Type B pancreatic cell (in vitro differentiated cells): ENCODE data around the gene ATP2A3. TPM values are rescaled to one million over a fixed set of nuclear protein-coding genes. Genes with fewer than 3 reads are reported as not detected.

Experiments used
- DNase-seq: peaks from one replicate; pipeline ENCODE4 v3.0.0; 2021; ENCODE audit warnings: mixed read lengths; ENCODE audit not compliant: unreplicated experiment; ENCODE audit errors: extremely low spot score
- H3K27ac Mint-ChIP-seq: 2 replicates; pipeline ENCODE4 v1.8.0; 2021; ENCODE audit warnings: mild to moderate bottlenecking, mixed read lengths
- H3K27me3 Mint-ChIP-seq: 2 replicates; pipeline ENCODE4 v1.8.0; 2021; ENCODE audit warnings: mixed read lengths
- H3K36me3 Mint-ChIP-seq: 2 replicates; pipeline ENCODE4 v1.8.0; 2021; ENCODE audit warnings: mixed read lengths
- H3K4me1 Mint-ChIP-seq: one replicate; pipeline ENCODE4 v1.8.0; 2021; ENCODE audit warnings: mixed read lengths; ENCODE audit not compliant: unreplicated experiment
- H3K4me3 Mint-ChIP-seq: 2 replicates; pipeline ENCODE4 v1.8.0; 2021; ENCODE audit warnings: mild to moderate bottlenecking, mixed read lengths
- H3K9me3 Mint-ChIP-seq: 2 replicates; pipeline ENCODE4 v1.8.0; 2021; ENCODE audit warnings: mixed read lengths
- CTCF ChIP-seq: fragments of 200-600 bp; sonication (generic); conservative IDR thresholded peaks from 2 replicates; pipeline ENCODE4 v1.5.0; 2021; ENCODE audit warnings: antibody characterized with exemption, mild to moderate bottlenecking
- long read RNA-seq: library from polyadenylated mRNA; unstranded; transcript quantifications from one replicate; pipeline ENCODE4 v2.0.0, GENCODE V29; 2020
- total RNA-seq: library from RNA; stranded (reverse); gene quantifications from 2 replicates; pipeline ENCODE4 v1.2.1, GENCODE V29; 2021; ENCODE audit warnings: low replicate concordance

Gene ATP2A3
- total RNA-seq = 33.2 and 58.6 TPM in 2 replicates
- long read RNA-seq, partial matches to known transcripts = 0 of 1 reads
- long read RNA-seq, other reads (novel, unspliced or antisense) = 1 of 1 reads

DNA sequence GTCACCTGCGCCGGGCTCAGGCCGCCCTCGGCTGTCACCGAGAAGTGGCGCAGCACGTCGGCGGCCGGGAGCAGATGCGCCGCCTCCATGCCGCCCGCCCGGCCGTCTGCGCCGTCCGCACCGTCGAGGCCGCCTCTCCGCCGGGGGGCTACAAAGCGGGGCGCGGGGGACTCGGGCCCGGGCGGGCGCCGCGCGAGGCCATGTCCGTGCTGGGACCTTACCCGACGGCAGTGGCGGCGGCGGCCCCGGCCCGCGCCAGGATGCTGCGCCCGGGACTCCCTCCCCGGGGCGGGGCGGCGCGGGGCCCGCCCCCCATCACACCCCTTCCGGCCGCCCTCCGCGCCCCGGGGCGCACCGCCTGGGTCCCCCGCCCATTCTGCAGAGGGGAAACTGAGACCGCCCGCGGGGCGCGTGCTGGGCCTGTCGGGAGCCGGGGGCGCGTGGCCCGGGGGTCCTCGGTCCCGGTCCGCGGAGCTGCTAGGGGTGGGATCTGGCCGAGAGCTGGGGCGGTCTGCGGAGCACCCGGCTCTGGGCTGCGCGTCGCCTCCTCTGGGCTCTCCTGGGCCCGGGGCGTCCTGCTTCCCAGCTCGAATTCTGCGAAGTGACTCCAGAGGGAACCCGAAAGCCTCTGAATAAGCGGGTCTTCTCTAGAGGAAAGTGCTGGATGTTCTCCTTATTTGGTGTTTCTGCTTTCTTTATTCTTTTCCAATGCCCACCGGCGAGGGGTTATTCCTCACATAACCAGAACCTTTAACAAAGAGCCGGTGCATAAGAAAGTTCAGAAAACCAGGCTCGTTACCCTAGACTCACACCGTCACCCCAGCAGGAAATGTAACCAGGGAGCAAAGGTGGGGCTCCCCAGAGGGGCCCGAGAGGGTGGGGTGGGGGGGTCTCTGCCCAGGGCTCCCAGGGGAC lies at the start of gene ATP2A3:
TSS of gene ATP2A3 (minus strand) at position 235 of the 915 bp plus-strand sequence. CDS start at position 89, 146 bp downstream.
- H3K4me3 Mint-ChIP-seq = peak within 1 kb of the TSS; percentile 81
- DNase-seq = no peak
- no peaks in the 10 kb centered on the region for H3K9me3 Mint-ChIP-seq
- peak within 1 kb of the TSS; percentile 50 for H3K27ac Mint-ChIP-seq
- H3K36me3 Mint-ChIP-seq = no peaks in the 10 kb centered on the region
- H3K4me1 Mint-ChIP-seq = peaks cover 16% of the 10 kb centered on the region
- no peak for TF ChIP-seq CTCF
- H3K27me3 Mint-ChIP-seq = peaks cover 67% of the 10 kb centered on the region

- TF ChIP-seq CTCF = no peak
- Mint-ChIP-seq H3K9me3 (no peaks in the 10 kb centered on the region), H3K27ac (no peak overlapping the region), H3K4me3 (no peak overlapping the region), H3K36me3 (peaks cover 34% of the 10 kb centered on the region), H3K4me1 (peaks cover 7% of the 10 kb centered on the region), H3K27me3 (no peaks in the 10 kb centered on the region)
- no peak for DNase-seq
These were observed 46.5 kb upstream of the ATP2A3 start for GRCh38 chr17:4010754-4011153.

DNA sequence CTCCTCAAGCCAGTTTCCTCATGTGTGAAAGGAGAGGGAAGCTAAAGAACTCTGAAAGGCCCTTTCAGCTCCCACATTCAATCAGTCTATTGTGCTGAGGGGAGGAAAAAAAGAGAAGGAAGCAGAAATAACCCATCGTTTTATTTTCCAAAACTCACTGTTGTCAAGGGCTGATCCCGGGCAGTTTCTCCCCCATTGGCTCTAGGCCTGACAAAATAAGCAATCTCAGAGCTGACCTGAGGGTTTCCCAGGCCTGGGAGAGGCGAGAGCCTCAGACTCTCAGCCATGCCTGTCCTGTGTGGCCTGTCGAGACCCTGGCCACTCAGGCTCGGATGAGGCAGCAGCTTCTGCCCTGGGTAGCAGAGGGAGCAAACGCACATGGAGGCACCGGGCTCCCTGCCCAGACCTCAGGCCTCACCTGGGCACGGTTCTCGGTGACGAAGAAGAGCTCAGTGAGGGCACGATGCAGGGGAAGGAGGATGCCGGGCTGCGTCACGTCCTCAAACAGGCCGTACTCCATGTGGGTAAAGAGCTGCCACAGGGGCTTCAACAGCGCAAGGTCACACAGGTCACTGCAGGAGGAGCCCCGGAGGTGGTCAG lies 45.0 kb upstream of the ATP2A3 start:
- H3K4me1 Mint-ChIP-seq = peaks cover 7% of the 10 kb centered on the region
- H3K27ac Mint-ChIP-seq = no peak overlapping the region
- peaks cover 27% of the 10 kb centered on the region for H3K36me3 Mint-ChIP-seq
- DNase-seq = no peak
- H3K27me3 Mint-ChIP-seq = no peaks in the 10 kb centered on the region
- no peak for TF ChIP-seq CTCF
- no peak overlapping the region for H3K4me3 Mint-ChIP-seq
- no peaks in the 10 kb centered on the region for H3K9me3 Mint-ChIP-seq

DNA sequence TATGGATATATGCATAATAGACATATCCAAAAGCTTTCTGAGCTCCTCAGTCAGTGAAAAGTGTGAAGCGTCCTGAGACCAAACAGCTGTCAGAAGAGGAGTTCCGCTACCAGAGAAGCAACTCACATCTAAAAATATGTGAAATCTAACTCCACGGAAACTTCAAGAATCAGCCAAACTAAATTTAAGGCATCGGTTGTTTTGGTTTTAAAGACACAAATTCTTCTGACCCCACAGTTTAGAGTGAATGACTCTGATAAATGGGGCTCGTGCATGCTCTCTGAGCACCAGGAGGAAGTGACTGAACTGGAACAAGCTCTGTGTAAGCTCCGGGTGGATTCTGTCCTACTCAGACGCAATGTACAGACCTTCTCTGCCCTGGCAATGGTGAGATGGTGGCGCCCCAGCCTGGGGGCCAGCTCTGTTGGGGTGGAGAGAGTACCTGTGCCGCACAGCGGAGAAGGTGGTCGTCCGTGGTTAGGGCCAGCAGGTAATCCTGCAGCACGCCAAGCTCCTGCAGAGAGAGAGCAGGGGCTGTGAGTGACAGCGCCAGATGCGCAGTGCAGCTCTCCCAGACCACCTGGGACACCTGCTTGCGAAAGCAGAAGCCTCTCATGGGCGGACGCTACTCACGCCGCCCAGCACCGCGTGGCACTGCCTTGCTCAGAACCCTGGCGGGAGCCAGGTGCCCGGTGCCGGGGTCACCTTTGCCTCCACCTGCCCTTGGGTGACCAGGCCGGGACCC lies 44.4 kb upstream of the ATP2A3 start:
- Mint-ChIP-seq H3K36me3 (peaks cover 24% of the 10 kb centered on the region), H3K4me1 (peaks cover 7% of the 10 kb centered on the region), H3K4me3 (no peak overlapping the region), H3K27me3 (no peaks in the 10 kb centered on the region), H3K27ac (no peak overlapping the region), H3K9me3 (no peaks in the 10 kb centered on the region)
- DNase-seq = no peak
- TF ChIP-seq CTCF = no peak

GRCh38 chr17:4008082-4008435 lies 43.8 kb upstream of the ATP2A3 start:
- H3K4me3 Mint-ChIP-seq = no peak overlapping the region
- peaks cover 10% of the 10 kb centered on the region for H3K4me1 Mint-ChIP-seq
- DNase-seq = no peak
- H3K9me3 Mint-ChIP-seq = no peaks in the 10 kb centered on the region
- H3K27me3 Mint-ChIP-seq = no peaks in the 10 kb centered on the region
- peak; percentile 13 for TF ChIP-seq CTCF
- peaks cover 21% of the 10 kb centered on the region for H3K36me3 Mint-ChIP-seq
- H3K27ac Mint-ChIP-seq = no peak overlapping the region
